ENCODE data around the gene GNAI3. TPM values are rescaled to one million over a fixed set of nuclear protein-coding genes. Genes with fewer than 3 reads are reported as not detected.

Gene GNAI3
- total RNA-seq, 1 donor from 2014 or later: 4.9 TPM

DNA sequence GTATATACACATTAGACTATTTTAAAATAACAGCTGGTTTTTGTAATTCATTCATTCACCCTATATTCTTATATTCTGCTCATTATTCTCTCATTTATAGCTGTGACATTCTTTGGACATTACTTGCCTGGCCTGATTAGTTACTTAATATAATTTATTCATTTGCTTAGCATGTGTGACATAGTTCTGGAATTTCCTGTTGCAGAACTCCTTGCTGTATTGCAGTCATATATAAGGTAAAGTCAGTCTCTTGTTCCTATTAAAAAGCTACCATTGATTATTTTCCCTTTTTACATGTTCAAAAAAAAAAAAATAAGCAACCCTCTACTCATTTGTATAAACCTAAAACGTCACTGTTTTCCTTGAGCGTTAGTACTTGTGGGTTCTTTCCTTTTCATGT lies 47.1 kb downstream of the GNAI3 start:
- DNase-seq (ENCODE audit: extremely low spot score in 2 of 2): no peak
- Histone ChIP-seq H3K4me1 (no peaks in the 10 kb centered on the region), H3K4me3 (no peak overlapping the region), H3K36me3 (peaks cover 0 to 17% of the 10 kb centered on the region in 2 donors), H3K27me3 (no peaks in the 10 kb centered on the region), H3K9me3 (no peaks in the 10 kb centered on the region), H3K27ac (no peak overlapping the region)
- intact Hi-C loops (cut with DNase I): no loop called here
- no peak for TF ChIP-seq POLR2A (IDR thresholded peaks at IDR 0.05)

DNA sequence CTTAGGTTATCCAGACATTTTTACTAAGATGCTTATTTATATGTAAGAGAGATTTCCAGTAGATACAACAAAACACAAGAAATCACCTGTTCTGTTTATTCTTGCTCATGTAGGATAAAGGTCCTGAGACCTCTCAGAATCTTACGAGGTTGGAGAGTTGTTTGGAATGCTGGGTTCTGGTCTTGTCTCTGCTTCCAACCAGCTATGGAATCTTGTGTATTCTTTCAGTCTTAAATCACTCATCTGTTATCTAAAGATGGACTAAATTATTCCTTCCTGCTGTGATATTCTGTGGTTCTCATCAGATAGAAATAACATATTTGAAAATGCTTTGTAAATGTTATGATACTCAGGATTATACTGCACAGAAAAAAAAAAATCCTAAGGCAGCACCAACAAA lies 49.7 kb downstream of the GNAI3 start:
- no peak for DNase-seq (ENCODE audit: extremely low spot score in 2 of 2)
- Histone ChIP-seq H3K36me3 (peaks cover 0 to 2% of the 10 kb centered on the region in 2 donors), H3K27me3 (no peaks in the 10 kb centered on the region), H3K9me3 (no peaks in the 10 kb centered on the region), H3K4me1 (no peaks in the 10 kb centered on the region), H3K27ac (no peak overlapping the region), H3K4me3 (no peak overlapping the region)
- TF ChIP-seq POLR2AphosphoS5 (IDR thresholded peaks at IDR 0.05; ENCODE audit: insufficient read depth in 1 of 2, low read depth in 1 of 2) (no peak), POLR2A (IDR thresholded peaks at IDR 0.05) (no peak)
- TF ChIP-seq, protein P1, sequence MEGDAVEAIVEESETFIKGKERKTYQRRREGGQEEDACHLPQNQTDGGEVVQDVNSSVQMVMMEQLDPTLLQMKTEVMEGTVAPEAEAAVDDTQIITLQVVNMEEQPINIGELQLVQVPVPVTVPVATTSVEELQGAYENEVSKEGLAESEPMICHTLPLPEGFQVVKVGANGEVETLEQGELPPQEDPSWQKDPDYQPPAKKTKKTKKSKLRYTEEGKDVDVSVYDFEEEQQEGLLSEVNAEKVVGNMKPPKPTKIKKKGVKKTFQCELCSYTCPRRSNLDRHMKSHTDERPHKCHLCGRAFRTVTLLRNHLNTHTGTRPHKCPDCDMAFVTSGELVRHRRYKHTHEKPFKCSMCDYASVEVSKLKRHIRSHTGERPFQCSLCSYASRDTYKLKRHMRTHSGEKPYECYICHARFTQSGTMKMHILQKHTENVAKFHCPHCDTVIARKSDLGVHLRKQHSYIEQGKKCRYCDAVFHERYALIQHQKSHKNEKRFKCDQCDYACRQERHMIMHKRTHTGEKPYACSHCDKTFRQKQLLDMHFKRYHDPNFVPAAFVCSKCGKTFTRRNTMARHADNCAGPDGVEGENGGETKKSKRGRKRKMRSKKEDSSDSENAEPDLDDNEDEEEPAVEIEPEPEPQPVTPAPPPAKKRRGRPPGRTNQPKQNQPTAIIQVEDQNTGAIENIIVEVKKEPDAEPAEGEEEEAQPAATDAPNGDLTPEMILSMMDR (IDR thresholded peaks at IDR 0.05): no peak
- intact Hi-C loops (cut with DNase I): no loop called here

DNA sequence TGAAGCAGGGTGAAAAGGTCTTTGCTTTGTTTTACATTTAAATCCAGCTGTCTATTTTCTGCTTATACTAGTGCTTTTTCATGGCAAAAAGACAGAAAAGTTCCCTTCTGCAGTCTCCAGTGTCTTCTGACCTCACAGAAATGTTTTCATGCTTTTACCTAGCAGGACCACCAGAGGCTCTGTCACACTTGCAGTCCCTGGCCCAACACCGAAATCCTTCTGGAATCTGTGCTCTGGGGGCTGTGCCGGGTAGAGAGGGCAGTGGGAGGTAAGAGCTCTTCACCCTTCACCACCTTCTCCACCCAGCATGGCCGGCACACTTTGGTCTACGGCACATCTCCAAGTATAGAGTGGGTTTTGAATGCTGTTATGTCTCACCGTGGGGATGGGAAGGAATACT lies 50.2 kb downstream of the GNAI3 start:
- H3K4me3 ChIP-seq: no peak overlapping the region
- no peaks in the 10 kb centered on the region for H3K9me3 ChIP-seq
- no peaks in the 10 kb centered on the region for H3K4me1 ChIP-seq
- no peaks in the 10 kb centered on the region for H3K36me3 ChIP-seq
- intact Hi-C loops (cut with DNase I): no loop called here
- H3K27me3 ChIP-seq: no peaks in the 10 kb centered on the region
- no peak for DNase-seq (ENCODE audit: extremely low spot score in 2 of 2)
- no peak for TF ChIP-seq POLR2A (IDR thresholded peaks at IDR 0.05)
- no peak for TF ChIP-seq POLR2AphosphoS5 (IDR thresholded peaks at IDR 0.05; ENCODE audit: insufficient read depth in 1 of 2, low read depth in 1 of 2)
- TF ChIP-seq, protein P1 (IDR thresholded peaks at IDR 0.05): no peak
- no peak overlapping the region for H3K27ac ChIP-seq

- Histone ChIP-seq H3K4me3 (no peak overlapping the region), H3K27ac (no peak overlapping the region), H3K9me3 (no peaks in the 10 kb centered on the region), H3K4me1 (no peaks in the 10 kb centered on the region), H3K27me3 (no peaks in the 10 kb centered on the region), H3K36me3 (no peaks in the 10 kb centered on the region)
- DNase-seq (ENCODE audit: extremely low spot score in 2 of 2): no peak
- TF ChIP-seq, protein P1 (IDR thresholded peaks at IDR 0.05): no peak
- no peak for TF ChIP-seq POLR2AphosphoS5 (IDR thresholded peaks at IDR 0.05; ENCODE audit: insufficient read depth in 1 of 2, low read depth in 1 of 2)
- TF ChIP-seq POLR2A (IDR thresholded peaks at IDR 0.05): no peak
- intact Hi-C loops (cut with DNase I): no loop called here
These were observed 54.8 kb downstream of the GNAI3 start for GRCh38 chr1:109603229-109603628.

- no peaks in the 10 kb centered on the region for H3K36me3 ChIP-seq
- no peak for TF ChIP-seq POLR2A (IDR thresholded peaks at IDR 0.05)
- no peak for TF ChIP-seq POLR2AphosphoS5 (IDR thresholded peaks at IDR 0.05; ENCODE audit: insufficient read depth in 1 of 2, low read depth in 1 of 2)
- TF ChIP-seq, protein P1 (IDR thresholded peaks at IDR 0.05): no peak
- intact Hi-C loops (cut with DNase I): no loop called here
- H3K4me3 ChIP-seq: no peak overlapping the region
- no peaks in the 10 kb centered on the region for H3K9me3 ChIP-seq
- no peaks in the 10 kb centered on the region for H3K27me3 ChIP-seq
- no peak overlapping the region for H3K27ac ChIP-seq
- H3K4me1 ChIP-seq: no peaks in the 10 kb centered on the region
- DNase-seq (ENCODE audit: extremely low spot score in 2 of 2): no peak
These were observed 57.0 kb downstream of the GNAI3 start for GRCh38 chr1:109605381-109605780.

GRCh38 chr1:109609881-109610280 lies 61.5 kb downstream of the GNAI3 start:
- H3K4me1 ChIP-seq: no peaks in the 10 kb centered on the region
- no peak for DNase-seq (ENCODE audit: extremely low spot score in 2 of 2)
- intact Hi-C loops (cut with DNase I): no loop called here
- TF ChIP-seq POLR2A (IDR thresholded peaks at IDR 0.05) (no peak), POLR2AphosphoS5 (IDR thresholded peaks at IDR 0.05; ENCODE audit: insufficient read depth in 1 of 2, low read depth in 1 of 2) (no peak)
- TF ChIP-seq, protein P1 (IDR thresholded peaks at IDR 0.05): no peak
- H3K9me3 ChIP-seq: no peaks in the 10 kb centered on the region
- no peaks in the 10 kb centered on the region for H3K27me3 ChIP-seq
- no peak overlapping the region for H3K27ac ChIP-seq
- H3K36me3 ChIP-seq: no peaks in the 10 kb centered on the region
- H3K4me3 ChIP-seq: no peak overlapping the region

All from vagina (tissue), 2 donors.